Body of pancreas (tissue), 4 donors: ENCODE measurements around the gene SLC38A9.

ENCODE experiments used
- POLR2A ChIP-seq, 3 donors: fragments of 450-650 bp; IDR thresholded peaks; one replicate each; pipeline ENCODE4 v1.6.1; 2016; ENCODE audit warnings: antibody characterized with exemption in 3 of 3, mild to moderate bottlenecking in 2 of 3
- TF ChIP-seq, protein P1 (sequence below), 7 experiments: fragments of 450-650 bp in 4 of 7; fragments of 200-600 bp in 3 of 7; sonication (generic) in 3 of 7; IDR thresholded peaks; one replicate each; pipeline ENCODE4 v1.5.1; 2016 to 2019; ENCODE audit warnings: antibody characterized with exemption in 7 of 7

DNA sequence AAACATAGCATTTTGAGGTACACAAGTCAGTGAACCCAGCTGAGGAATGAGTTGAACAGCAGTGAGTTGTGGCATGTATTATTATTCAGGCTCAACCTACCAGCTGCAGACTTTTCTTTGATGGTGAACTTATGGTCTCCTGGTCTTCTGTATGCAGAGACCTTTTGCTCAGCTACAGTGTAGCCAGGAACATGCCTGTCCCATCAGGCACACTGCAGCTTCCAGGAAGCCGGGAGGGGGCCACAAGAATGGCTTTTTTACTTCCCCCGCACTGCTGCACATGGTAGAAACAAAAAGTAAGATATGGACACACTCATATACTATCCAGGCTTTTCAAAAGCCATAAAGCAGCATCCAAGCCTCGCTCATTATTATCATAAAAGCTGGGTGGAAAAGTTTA is 112.0 kb downstream of the SLC38A9 start:
- TF ChIP-seq, protein P1, sequence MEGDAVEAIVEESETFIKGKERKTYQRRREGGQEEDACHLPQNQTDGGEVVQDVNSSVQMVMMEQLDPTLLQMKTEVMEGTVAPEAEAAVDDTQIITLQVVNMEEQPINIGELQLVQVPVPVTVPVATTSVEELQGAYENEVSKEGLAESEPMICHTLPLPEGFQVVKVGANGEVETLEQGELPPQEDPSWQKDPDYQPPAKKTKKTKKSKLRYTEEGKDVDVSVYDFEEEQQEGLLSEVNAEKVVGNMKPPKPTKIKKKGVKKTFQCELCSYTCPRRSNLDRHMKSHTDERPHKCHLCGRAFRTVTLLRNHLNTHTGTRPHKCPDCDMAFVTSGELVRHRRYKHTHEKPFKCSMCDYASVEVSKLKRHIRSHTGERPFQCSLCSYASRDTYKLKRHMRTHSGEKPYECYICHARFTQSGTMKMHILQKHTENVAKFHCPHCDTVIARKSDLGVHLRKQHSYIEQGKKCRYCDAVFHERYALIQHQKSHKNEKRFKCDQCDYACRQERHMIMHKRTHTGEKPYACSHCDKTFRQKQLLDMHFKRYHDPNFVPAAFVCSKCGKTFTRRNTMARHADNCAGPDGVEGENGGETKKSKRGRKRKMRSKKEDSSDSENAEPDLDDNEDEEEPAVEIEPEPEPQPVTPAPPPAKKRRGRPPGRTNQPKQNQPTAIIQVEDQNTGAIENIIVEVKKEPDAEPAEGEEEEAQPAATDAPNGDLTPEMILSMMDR (IDR thresholded peaks at IDR 0.05), result no peak
- no peak for TF ChIP-seq POLR2A (IDR thresholded peaks at IDR 0.05)
